SH-SY5Y (cell line): ENCODE data around the gene SYK.

Experiments used
- GATA2 ChIP-seq: IDR thresholded peaks from 2 replicates; pipeline ENCODE4 v1.6.1; 2011; ENCODE audit warnings: mild to moderate bottlenecking, low read depth, low read length
- GATA3 ChIP-seq: IDR thresholded peaks from 2 replicates; pipeline ENCODE4 v1.6.1; 2011; ENCODE audit warnings: low read depth, mild to moderate bottlenecking, low read length, moderate library complexity

- TF ChIP-seq GATA3: no peak
- TF ChIP-seq GATA2: no peak
Measured at GRCh38 chr9:90842176-90842777, 40.7 kb downstream of the SYK start.
